Bronchial epithelial cell (primary cell): ENCODE measurements around the gene PRICKLE1. TPM values are rescaled to one million over a fixed set of nuclear protein-coding genes. Genes with fewer than 3 reads are reported as not detected.

ENCODE experiments used
- DNase-seq: peaks from one replicate; pipeline ENCODE4 v3.0.0-alpha.2; 2010; ENCODE audit warnings: low read depth
- FAIRE-seq: peaks from 2 replicates; lab custom pipeline; 2011; peaks lifted over from hg19 to GRCh38; lab: Jason Lieb, UNC
- H3K27me3 ChIP-seq: 2 replicates; pipeline ENCODE4 v1.5.1; 2011; ENCODE audit warnings: low read length; ENCODE audit not compliant: control insufficient read depth, insufficient read depth
- H3K36me3 ChIP-seq: 2 replicates; pipeline ENCODE4 v1.5.1; 2011; ENCODE audit warnings: low read length; ENCODE audit not compliant: control insufficient read depth, insufficient read depth
- H3K4me3 ChIP-seq: 2 replicates; pipeline ENCODE4 v1.5.1; 2011; ENCODE audit warnings: mild to moderate bottlenecking, low read depth, low read length, control low read depth
- CTCF ChIP-seq: IDR thresholded peaks from 2 replicates; pipeline ENCODE4 v1.5.1; 2011; ENCODE audit warnings: mild to moderate bottlenecking, moderate library complexity, low read length, control low read depth, inconsistent platforms; ENCODE audit not compliant: insufficient read depth, severe bottlenecking
- total RNA-seq: library from RNA; depleted of rRNA; stranded (reverse); fragments of >200 nt; gene quantifications from 2 replicates; pipeline ENCODE4 v1.2.1, GENCODE V29; 2014

Gene PRICKLE1
- total RNA-seq, 1 donor from 2014 or later = 1.1 TPM

GRCh38 chr12:42612231-42612613 is 22.7 kb upstream of the PRICKLE1 start:
- no peak for DNase-seq
- Histone ChIP-seq H3K36me3 (no peaks in the 10 kb centered on the region), H3K4me3 (no peak overlapping the region), H3K27me3 (no peaks in the 10 kb centered on the region)
- no peak for FAIRE-seq
- no peak for TF ChIP-seq CTCF

GRCh38 chr12:42611571-42612230 is 22.2 kb upstream of the PRICKLE1 start:
- Histone ChIP-seq H3K36me3 (no peaks in the 10 kb centered on the region), H3K27me3 (no peaks in the 10 kb centered on the region), H3K4me3 (no peak overlapping the region)
- TF ChIP-seq CTCF = no peak
- FAIRE-seq (no peak), DNase-seq (no peak)

DNA sequence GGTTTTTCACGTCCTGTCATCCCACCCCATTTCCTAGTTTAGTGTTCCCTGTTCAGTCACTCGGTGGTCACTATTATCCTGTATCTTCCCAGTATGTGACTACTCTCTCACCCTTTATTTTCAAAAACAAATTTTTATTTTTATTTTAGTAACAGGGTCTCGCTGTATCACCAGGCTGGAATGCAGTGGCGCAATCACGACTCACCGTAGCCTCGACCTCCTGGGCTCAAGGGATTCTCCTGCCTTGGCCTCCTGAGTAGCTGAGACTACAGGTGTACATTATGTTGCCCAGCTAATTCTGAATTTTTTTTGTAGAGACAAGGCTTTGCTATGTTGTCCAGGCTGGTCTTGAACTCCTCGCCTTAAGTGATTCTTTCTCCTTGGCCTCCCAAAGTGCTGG is 20.1 kb upstream of the PRICKLE1 start:
- Histone ChIP-seq H3K36me3 (no peaks in the 10 kb centered on the region), H3K27me3 (no peaks in the 10 kb centered on the region), H3K4me3 (no peak overlapping the region)
- DNase-seq (no peak), FAIRE-seq (no peak)
- no peak for TF ChIP-seq CTCF

GRCh38 chr12:42608196-42608825 is 18.8 kb upstream of the PRICKLE1 start:
- TF ChIP-seq CTCF = no peak
- H3K36me3 ChIP-seq = no peaks in the 10 kb centered on the region
- H3K27me3 ChIP-seq = no peaks in the 10 kb centered on the region
- FAIRE-seq = no peak
- DNase-seq = no peak
- H3K4me3 ChIP-seq = no peak overlapping the region

GRCh38 chr12:42607584-42608058 is 18.1 kb upstream of the PRICKLE1 start:
- Histone ChIP-seq H3K36me3 (no peaks in the 10 kb centered on the region), H3K27me3 (no peaks in the 10 kb centered on the region), H3K4me3 (no peak overlapping the region)
- TF ChIP-seq CTCF = no peak
- DNase-seq = no peak
- no peak for FAIRE-seq

DNA sequence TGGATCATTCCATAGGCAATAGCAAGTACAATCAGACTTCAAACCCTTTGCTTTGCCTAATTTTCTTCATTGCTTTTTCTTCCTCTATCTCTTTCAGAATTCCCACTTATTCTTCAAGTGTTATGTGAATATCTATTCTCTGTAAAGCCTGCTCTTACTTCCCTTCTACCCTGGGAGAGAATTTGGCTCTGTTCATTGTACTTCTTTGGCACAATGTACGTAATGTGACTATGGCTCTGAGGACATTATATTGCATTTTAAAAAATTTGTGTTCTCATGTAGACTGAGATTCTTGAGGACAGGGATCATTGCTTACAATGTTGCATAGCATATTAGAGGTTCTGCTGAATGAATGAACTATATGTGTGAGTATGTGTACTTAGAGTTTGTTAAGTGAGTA is 16.9 kb upstream of the PRICKLE1 start:
- FAIRE-seq (no peak), DNase-seq (no peak)
- H3K36me3 ChIP-seq = no peaks in the 10 kb centered on the region
- H3K4me3 ChIP-seq = no peak overlapping the region
- no peaks in the 10 kb centered on the region for H3K27me3 ChIP-seq
- TF ChIP-seq CTCF = no peak
